Mesothelial cell of epicardium (in vitro differentiated cells): Measurements from ENCODE around the gene ATIC. TPM values are rescaled to one million over a fixed set of nuclear protein-coding genes. Genes with fewer than 3 reads are reported as not detected.

Source experiments
- DNase-seq, 2 experiments: peaks; one replicate each; pipeline ENCODE4 v3.0.0; 2021; ENCODE audit warnings: low spot score in 2 of 2; ENCODE audit not compliant: unreplicated experiment in 2 of 2
- H3K27ac Mint-ChIP-seq: 2 replicates; pipeline ENCODE4 v1.8.0; 2021; ENCODE audit warnings: mixed read lengths
- H3K27me3 Mint-ChIP-seq: 2 replicates; pipeline ENCODE4 v1.8.0; 2021; ENCODE audit warnings: low read depth, mixed read lengths
- H3K36me3 Mint-ChIP-seq: 2 replicates; pipeline ENCODE4 v1.8.0; 2021; ENCODE audit warnings: mixed read lengths
- H3K4me1 Mint-ChIP-seq: 2 replicates; pipeline ENCODE4 v1.8.0; 2021; ENCODE audit warnings: mixed read lengths
- H3K4me3 Mint-ChIP-seq: 2 replicates; pipeline ENCODE4 v1.8.0; 2021; ENCODE audit warnings: mild to moderate bottlenecking, moderate library complexity, mixed read lengths
- H3K9me3 Mint-ChIP-seq: 2 replicates; pipeline ENCODE4 v1.8.0; 2021; ENCODE audit warnings: mixed read lengths
- total RNA-seq: library from RNA; stranded (reverse); gene quantifications from 3 replicates; pipeline ENCODE4 v1.2.1, GENCODE V29; 2021
- TF ChIP-seq, protein P1 (sequence below): fragments of 200-600 bp; sonication (generic); IDR thresholded peaks from one replicate; pipeline ENCODE4 v1.5.0; 2021; ENCODE audit warnings: antibody characterized with exemption; ENCODE audit not compliant: unreplicated experiment

Gene ATIC
- total RNA-seq, 1 donor from 2014 or later, result 115 TPM

DNA sequence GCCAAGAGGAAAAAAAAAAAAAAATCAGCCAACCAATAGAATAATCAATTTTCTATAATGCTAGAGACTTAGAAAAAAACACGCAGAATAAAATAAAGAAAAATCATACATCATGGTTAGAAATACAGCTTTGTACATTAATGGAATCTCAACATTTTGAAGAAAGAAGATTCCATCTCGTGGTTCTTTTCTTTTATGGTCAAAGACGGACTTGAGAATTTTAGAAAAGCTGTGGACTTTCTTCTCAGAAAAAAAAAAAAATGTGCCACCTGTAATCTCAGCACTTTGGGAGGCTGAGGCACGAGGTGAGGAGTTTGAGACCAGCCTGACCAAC, 41.8 kb upstream of the ATIC start:
- no peak for DNase-seq
- Mint-ChIP-seq H3K4me1 (peaks cover 4% of the 10 kb centered on the region), H3K27me3 (no peaks in the 10 kb centered on the region), H3K36me3 (peaks cover 3% of the 10 kb centered on the region), H3K27ac (no peak overlapping the region), H3K9me3 (peaks cover 10% of the 10 kb centered on the region), H3K4me3 (peak overlapping the region; percentile 6)
- TF ChIP-seq, protein P1, sequence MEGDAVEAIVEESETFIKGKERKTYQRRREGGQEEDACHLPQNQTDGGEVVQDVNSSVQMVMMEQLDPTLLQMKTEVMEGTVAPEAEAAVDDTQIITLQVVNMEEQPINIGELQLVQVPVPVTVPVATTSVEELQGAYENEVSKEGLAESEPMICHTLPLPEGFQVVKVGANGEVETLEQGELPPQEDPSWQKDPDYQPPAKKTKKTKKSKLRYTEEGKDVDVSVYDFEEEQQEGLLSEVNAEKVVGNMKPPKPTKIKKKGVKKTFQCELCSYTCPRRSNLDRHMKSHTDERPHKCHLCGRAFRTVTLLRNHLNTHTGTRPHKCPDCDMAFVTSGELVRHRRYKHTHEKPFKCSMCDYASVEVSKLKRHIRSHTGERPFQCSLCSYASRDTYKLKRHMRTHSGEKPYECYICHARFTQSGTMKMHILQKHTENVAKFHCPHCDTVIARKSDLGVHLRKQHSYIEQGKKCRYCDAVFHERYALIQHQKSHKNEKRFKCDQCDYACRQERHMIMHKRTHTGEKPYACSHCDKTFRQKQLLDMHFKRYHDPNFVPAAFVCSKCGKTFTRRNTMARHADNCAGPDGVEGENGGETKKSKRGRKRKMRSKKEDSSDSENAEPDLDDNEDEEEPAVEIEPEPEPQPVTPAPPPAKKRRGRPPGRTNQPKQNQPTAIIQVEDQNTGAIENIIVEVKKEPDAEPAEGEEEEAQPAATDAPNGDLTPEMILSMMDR, result no peak

DNA sequence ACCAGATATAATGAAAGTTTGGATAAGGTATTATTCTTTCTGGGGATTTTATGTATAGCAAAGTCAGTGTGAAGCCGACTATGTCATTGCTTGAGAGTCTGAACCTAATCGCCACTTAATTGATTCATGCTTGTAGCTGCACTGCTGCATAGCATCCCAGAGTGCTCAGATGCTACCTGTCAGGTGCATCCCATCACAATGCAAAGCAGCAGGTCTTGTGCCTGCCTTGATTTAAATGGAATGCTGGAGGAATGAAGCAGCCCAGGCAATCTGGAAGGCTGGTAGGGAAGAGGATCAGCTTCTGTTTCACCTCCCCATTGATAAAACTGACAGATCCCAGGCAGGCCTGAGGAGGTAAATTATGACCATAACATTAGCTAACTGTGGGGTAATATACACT, 40.4 kb upstream of the ATIC start:
- DNase-seq, result no peak
- no peak overlapping the region for H3K27ac Mint-ChIP-seq
- H3K27me3 Mint-ChIP-seq, result no peaks in the 10 kb centered on the region
- peaks cover 10% of the 10 kb centered on the region for H3K9me3 Mint-ChIP-seq
- TF ChIP-seq, protein P1, result no peak
- no peak overlapping the region for H3K4me3 Mint-ChIP-seq
- peaks cover 3% of the 10 kb centered on the region for H3K36me3 Mint-ChIP-seq
- peaks cover 4% of the 10 kb centered on the region for H3K4me1 Mint-ChIP-seq

DNA sequence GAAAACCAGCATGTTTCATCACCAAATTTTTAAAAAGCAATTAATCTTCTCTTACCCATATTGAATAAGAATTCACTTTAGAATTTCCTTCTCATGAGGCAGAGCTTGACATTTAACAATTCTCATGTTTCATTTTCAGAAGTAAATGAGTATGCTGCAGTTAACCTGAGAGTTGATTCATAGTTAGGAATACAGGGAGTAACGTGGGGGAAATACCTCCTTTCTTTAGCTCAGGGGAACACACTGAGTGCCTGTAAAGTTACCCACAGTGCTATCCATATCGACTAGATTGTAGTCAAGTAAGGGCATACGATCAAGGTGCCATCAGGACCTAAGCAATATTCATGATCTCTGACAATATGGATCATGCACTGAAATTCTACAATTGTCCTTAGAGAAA, 38.9 kb upstream of the ATIC start:
- TF ChIP-seq, protein P1, result no peak
- Mint-ChIP-seq H3K36me3 (no peaks in the 10 kb centered on the region), H3K9me3 (peaks cover 2% of the 10 kb centered on the region), H3K27me3 (no peaks in the 10 kb centered on the region), H3K4me3 (no peak overlapping the region), H3K4me1 (peaks cover 4% of the 10 kb centered on the region), H3K27ac (no peak overlapping the region)
- DNase-seq, result no peak

DNA sequence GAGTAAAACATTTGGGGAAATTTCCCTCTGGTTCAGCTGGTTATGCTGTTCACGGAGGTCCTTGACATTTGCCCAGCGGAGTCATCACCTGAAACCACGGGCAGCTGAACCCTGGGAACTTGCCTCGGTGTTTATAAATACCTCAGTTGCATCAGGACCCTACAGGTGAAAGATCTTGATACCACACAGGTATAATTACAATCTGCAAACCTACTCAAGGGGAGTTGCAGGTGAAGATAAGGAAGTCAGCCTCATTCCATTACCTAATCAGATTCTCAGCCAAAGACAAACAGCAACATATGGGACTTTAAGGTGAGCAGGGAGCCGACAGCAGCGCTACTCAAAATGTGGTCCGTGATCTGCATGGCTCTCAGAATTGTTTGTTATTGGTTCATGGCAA, 37.0 kb upstream of the ATIC start:
- no peaks in the 10 kb centered on the region for H3K36me3 Mint-ChIP-seq
- no peak overlapping the region for H3K4me3 Mint-ChIP-seq
- no peak for DNase-seq
- TF ChIP-seq, protein P1, result no peak
- H3K4me1 Mint-ChIP-seq, result peaks cover 2% of the 10 kb centered on the region
- no peak overlapping the region for H3K27ac Mint-ChIP-seq
- no peaks in the 10 kb centered on the region for H3K9me3 Mint-ChIP-seq
- no peaks in the 10 kb centered on the region for H3K27me3 Mint-ChIP-seq

DNA sequence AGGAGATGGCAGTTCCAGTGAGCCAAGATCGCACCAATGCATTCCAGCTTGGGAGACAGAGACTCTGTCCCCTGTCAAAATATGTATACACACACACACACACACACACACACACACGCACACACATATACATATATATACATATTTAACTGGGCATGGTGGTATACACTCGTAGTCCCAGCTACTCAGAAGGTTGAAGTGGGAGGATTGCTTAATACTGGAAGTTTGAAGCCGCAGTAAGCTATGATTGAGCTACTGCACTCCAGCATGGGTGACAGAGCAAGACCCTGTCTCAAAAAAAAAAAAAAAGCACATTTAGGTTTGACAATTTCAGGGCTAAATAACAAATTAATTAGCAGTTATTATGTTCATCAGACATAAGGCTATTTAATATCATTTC, 36.0 kb upstream of the ATIC start:
- TF ChIP-seq, protein P1, result no peak
- H3K27me3 Mint-ChIP-seq, result no peaks in the 10 kb centered on the region
- no peaks in the 10 kb centered on the region for H3K9me3 Mint-ChIP-seq
- H3K4me1 Mint-ChIP-seq, result no peaks in the 10 kb centered on the region
- no peaks in the 10 kb centered on the region for H3K36me3 Mint-ChIP-seq
- no peak overlapping the region for H3K4me3 Mint-ChIP-seq
- DNase-seq, result no peak
- no peak overlapping the region for H3K27ac Mint-ChIP-seq

DNA sequence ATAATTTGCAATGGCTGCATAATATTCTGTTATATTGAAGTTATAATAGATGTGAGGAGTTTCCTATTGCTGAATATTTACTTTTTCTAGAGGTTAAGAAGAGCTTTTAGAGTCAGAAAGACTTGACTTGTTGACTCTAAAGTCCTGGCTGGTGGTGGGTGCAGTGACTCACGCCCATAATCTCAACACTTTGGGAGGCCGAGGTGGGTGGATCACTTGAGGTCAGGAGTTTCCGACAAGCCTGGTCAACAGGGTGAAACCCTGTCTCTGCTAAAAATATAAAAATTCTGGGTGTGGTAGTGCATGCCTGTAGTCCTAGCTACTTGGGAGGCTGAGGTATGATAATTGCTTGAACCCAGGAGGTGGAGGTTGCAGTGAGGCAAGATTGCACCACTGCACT, 33.9 kb upstream of the ATIC start:
- H3K27me3 Mint-ChIP-seq, result no peaks in the 10 kb centered on the region
- DNase-seq, result no peak
- H3K4me1 Mint-ChIP-seq, result no peaks in the 10 kb centered on the region
- no peak overlapping the region for H3K27ac Mint-ChIP-seq
- H3K36me3 Mint-ChIP-seq, result no peaks in the 10 kb centered on the region
- H3K4me3 Mint-ChIP-seq, result no peak overlapping the region
- H3K9me3 Mint-ChIP-seq, result peaks cover 3% of the 10 kb centered on the region
- TF ChIP-seq, protein P1, result no peak
